SK-N-DZ (cell line): Measurements from ENCODE around the gene ZCCHC12. TPM values are rescaled to one million over a fixed set of nuclear protein-coding genes. Genes with fewer than 3 reads are reported as not detected.
"Not testable (repeated sequence)": the region's sequence is repeated elsewhere in the genome, so short reads cannot be mapped to it uniquely, and the experiment has no call there.

Experiments
- DNase-seq: peaks from one replicate; pipeline ENCODE4 v3.0.0-alpha.2; 2015; ENCODE audit warnings: low spot score
- polyA plus RNA-seq, 2 experiments: library from polyadenylated mRNA; depleted of rRNA; stranded (reverse); fragments of >200 nt; gene quantifications; 2 replicates each; pipeline ENCODE4 v1.2.3, GENCODE V29; 2014

ZCCHC12 gene
- 3.5 and 6.4 TPM in 2 replicates for polyA plus RNA-seq (2014; cell fraction: cytosol; rRNA removed)
- polyA plus RNA-seq (2014; cell fraction: nucleus; rRNA removed), result 2.0 and 2.7 TPM in 2 replicates

GRCh38 chrX:118823263-118824172, at the start of gene ZCCHC12:
Gene ZCCHC12 (plus strand): TSS chrX:118823824. CDS start chrX:118825245, 1,421 bp downstream.
- peak; percentile 75 for DNase-seq

GRCh38 chrX:118779581-118779980, 44.0 kb upstream of the ZCCHC12 start:
- no peak for DNase-seq

GRCh38 chrX:118780509-118780908, 43.1 kb upstream of the ZCCHC12 start:
- DNase-seq, result no peak

- DNase-seq, result no peak
Observed at GRCh38 chrX:118780911-118781310, 42.7 kb upstream of the ZCCHC12 start.

GRCh38 chrX:118795528-118796280, 27.9 kb upstream of the ZCCHC12 start:
- DNase-seq, result no peak

- DNase-seq, result no peak
Observed at GRCh38 chrX:118802857-118803256, 20.8 kb upstream of the ZCCHC12 start.

- peak; percentile 50 for DNase-seq
Observed at GRCh38 chrX:118807151-118808017, 16.2 kb upstream of the ZCCHC12 start.

- not testable (repeated sequence) for DNase-seq
Observed at GRCh38 chrX:118817257-118817656, 6.4 kb upstream of the ZCCHC12 start.

GRCh38 chrX:118824173-118824730, 628 bp downstream of the ZCCHC12 start:
- peak; percentile 46 for DNase-seq

- no peak for DNase-seq
Observed at GRCh38 chrX:118825227-118825626, 1.6 kb downstream of the ZCCHC12 start.

GRCh38 chrX:118839334-118839958, 15.8 kb downstream of the ZCCHC12 start:
- DNase-seq, result peak; percentile 48

GRCh38 chrX:118847676-118848075, 24.1 kb downstream of the ZCCHC12 start:
- peak; percentile 39 for DNase-seq

GRCh38 chrX:118853596-118853995, 30.0 kb downstream of the ZCCHC12 start:
- DNase-seq, result no peak

- no peak for DNase-seq
Observed at GRCh38 chrX:118855681-118856310, 32.2 kb downstream of the ZCCHC12 start.

GRCh38 chrX:118857006-118857405, 33.4 kb downstream of the ZCCHC12 start:
- no peak for DNase-seq

GRCh38 chrX:118861338-118861737, 37.7 kb downstream of the ZCCHC12 start:
- no peak for DNase-seq

- no peak for DNase-seq
Observed at GRCh38 chrX:118862091-118862490, 38.5 kb downstream of the ZCCHC12 start.

- DNase-seq, result no peak
Observed at GRCh38 chrX:118862979-118863378, 39.4 kb downstream of the ZCCHC12 start.

- DNase-seq, result no peak
Observed at GRCh38 chrX:118864063-118864635, 40.5 kb downstream of the ZCCHC12 start.

GRCh38 chrX:118865231-118865630, 41.6 kb downstream of the ZCCHC12 start:
- no peak for DNase-seq
